Measurements from ENCODE around the gene CLIC1. TPM values are rescaled to one million over a fixed set of nuclear protein-coding genes. Genes with fewer than 3 reads are reported as not detected.
A peak's percentile ranks its signal among the peaks of the same experiment; 100 is the strongest.

Gene CLIC1
- total and polyA plus RNA-seq, 2 experiments from 2014 or later: 269 to 296 TPM

GRCh38 chr6:31701666-31702404, 34.5 kb downstream of the CLIC1 start:
- no peaks in the 10 kb centered on the region for H3K9me2 ChIP-seq (ENCODE audit: insufficient read depth)
- ATAC-seq (no peak), DNase-seq (ENCODE audit: low spot score) (no peak)
- H3K27ac ChIP-seq (ENCODE audit: low read depth): no peak overlapping the region
- no peaks in the 10 kb centered on the region for H3K36me3 ChIP-seq (ENCODE audit: insufficient read depth)
- H3K4me2 ChIP-seq: peak overlapping the region; percentile 86
- H3K4me1 ChIP-seq (ENCODE audit: insufficient read depth): peaks cover 5% of the 10 kb centered on the region; the same call in 1 of the 2 replicates
- peaks cover 3% of the 10 kb centered on the region; the same call in 1 of the 2 replicates for H3F3A ChIP-seq (replicated peaks; ENCODE audit: low read depth)
- TF ChIP-seq CTCF (conservative IDR thresholded peaks at IDR 0.05; ENCODE audit: low read depth in 2 of 2): no peak
- no peak for TF ChIP-seq STAT1 (IDR thresholded peaks at IDR 0.05; ENCODE audit: unreplicated experiment)
- peaks cover 6% of the 10 kb centered on the region for H3K27me3 Mint-ChIP-seq (ENCODE audit: insufficient read depth, low read depth, poor library complexity)
- peaks cover 8% of the 10 kb centered on the region; the same call in 2 of the 3 replicates for H3K36me3 Mint-ChIP-seq (ENCODE audit: low read depth)
- H3K27me3 ChIP-seq (ENCODE audit: insufficient read depth): no peaks in the 10 kb centered on the region
- peaks cover 14% of the 10 kb centered on the region for H3K79me2 ChIP-seq (replicated peaks; ENCODE audit: insufficient read depth)
- H3K4me1 Mint-ChIP-seq: peaks cover 10% of the 10 kb centered on the region
- peak overlapping the region; percentile 80; the same call in 1 of the 2 replicates for H2AFZ ChIP-seq
- H3K9me3 Mint-ChIP-seq: no peaks in the 10 kb centered on the region
- H3K27ac Mint-ChIP-seq: peak overlapping the region; percentile 95
- H3K4me3 ChIP-seq: peak overlapping the region; percentile 80
- peak overlapping the region; percentile 96 for H3K4me3 Mint-ChIP-seq
- peaks cover 3% of the 10 kb centered on the region; the same call in 1 of the 2 replicates for H4K20me1 ChIP-seq (replicated peaks; ENCODE audit: insufficient read depth)

- H3K9me2 ChIP-seq (ENCODE audit: insufficient read depth): no peaks in the 10 kb centered on the region
- H3K36me3 ChIP-seq (ENCODE audit: insufficient read depth): no peaks in the 10 kb centered on the region
- peak overlapping the region; percentile 96 for H3K4me3 Mint-ChIP-seq
- peaks cover 3% of the 10 kb centered on the region; the same call in 1 of the 2 replicates for H4K20me1 ChIP-seq (replicated peaks; ENCODE audit: insufficient read depth)
- DNase-seq (ENCODE audit: low spot score): no peak
- H3K9me3 Mint-ChIP-seq: no peaks in the 10 kb centered on the region
- peaks cover 14% of the 10 kb centered on the region for H3K36me3 Mint-ChIP-seq (ENCODE audit: low read depth)
- H2AFZ ChIP-seq: no peak overlapping the region
- peaks cover 3% of the 10 kb centered on the region; the same call in 1 of the 2 replicates for H3F3A ChIP-seq (replicated peaks; ENCODE audit: low read depth)
- H3K79me2 ChIP-seq (replicated peaks; ENCODE audit: insufficient read depth): peaks cover 14% of the 10 kb centered on the region
- H3K27ac Mint-ChIP-seq: no peak overlapping the region
- peaks cover 6% of the 10 kb centered on the region for H3K27me3 Mint-ChIP-seq (ENCODE audit: insufficient read depth, low read depth, poor library complexity)
- ATAC-seq: no peak
- H3K4me1 ChIP-seq (ENCODE audit: insufficient read depth): peaks cover 5% of the 10 kb centered on the region; the same call in 1 of the 2 replicates
- H3K4me2 ChIP-seq: no peak overlapping the region
- peaks cover 10% of the 10 kb centered on the region for H3K4me1 Mint-ChIP-seq
- H3K27me3 ChIP-seq (ENCODE audit: insufficient read depth): no peaks in the 10 kb centered on the region
- no peak overlapping the region for H3K27ac ChIP-seq (ENCODE audit: low read depth)
- no peak overlapping the region for H3K4me3 ChIP-seq
- no peak for TF ChIP-seq CTCF (conservative IDR thresholded peaks at IDR 0.05; ENCODE audit: low read depth in 2 of 2)
- no peak for TF ChIP-seq EZH2 (IDR thresholded peaks at IDR 0.05; ENCODE audit: low read depth, unreplicated experiment)
- TF ChIP-seq STAT1 (IDR thresholded peaks at IDR 0.05; ENCODE audit: unreplicated experiment): no peak
- no peak for TF ChIP-seq ZNF114 (CRISPR knock-in tag; IDR thresholded peaks at IDR 0.05)
- no peak for TF ChIP-seq ETS1 (IDR thresholded peaks at IDR 0.05)
- no peak for TF ChIP-seq ZNF331 (CRISPR knock-in tag; IDR thresholded peaks at IDR 0.05; ENCODE audit: low read depth)
- no peak for TF ChIP-seq ZNF462 (CRISPR knock-in tag; IDR thresholded peaks at IDR 0.05)
These were observed 35.5 kb downstream of the CLIC1 start for GRCh38 chr6:31700740-31701401.
